OCI-LY7 (cell line): ENCODE measurements around the gene EXOC6B. TPM values are rescaled to one million over a fixed set of nuclear protein-coding genes. Genes with fewer than 3 reads are reported as not detected.

Experiments
- BruUV-seq: library from RNA; stranded (reverse); fragments of 400-500 nt; replicated peaks from 2 replicates; lab custom pipeline; 2021; lab: Mats Ljungman, UMichigan
- CTCF ChIA-PET: fragments of 300-600 bp; sonication (Branson Sonifier 250); formaldehyde crosslinking; loops from one replicate; lab custom pipeline; 2022; ENCODE audit warnings: antibody characterized with exemption; ENCODE audit not compliant: unreplicated experiment; lab: Charles Lee
- POLR2A ChIA-PET: fragments of 300-600 bp; sonication (Branson Sonifier 250); formaldehyde crosslinking; loops from one replicate; lab custom pipeline; 2022; ENCODE audit warnings: antibody characterized with exemption; lab: Charles Lee
- DNase-seq: peaks from one replicate; pipeline ENCODE4 v3.0.0-alpha.2; 2015; ENCODE audit warnings: low spot score
- H2AFZ ChIP-seq: fragments of 200-600 bp; sonication (generic), shearing (Covaris generic); 2 replicates; pipeline ENCODE4 v1.6.1; 2014; ENCODE audit warnings: mild to moderate bottlenecking, antibody characterized with exemption, low read length, moderate library complexity
- H3K27ac ChIP-seq: fragments of 200-600 bp; sonication (generic); 2 replicates; pipeline ENCODE4 v1.5.1; 2014; ENCODE audit warnings: mixed run types, low read depth, mild to moderate bottlenecking, moderate library complexity, low read length, inconsistent platforms; ENCODE audit not compliant: poor library complexity, severe bottlenecking
- H3K36me3 ChIP-seq: fragments of 200-600 bp; sonication (generic); 2 replicates; pipeline ENCODE4 v1.6.1; 2014; ENCODE audit warnings: mild to moderate bottlenecking, antibody characterized with exemption, low read length, moderate library complexity, mixed read lengths; ENCODE audit not compliant: insufficient read depth
- H3K4me1 ChIP-seq: fragments of 200-600 bp; sonication (generic); 2 replicates; pipeline ENCODE4 v1.5.1; 2014; ENCODE audit warnings: mild to moderate bottlenecking, low read length; ENCODE audit not compliant: insufficient read depth, poor library complexity, severe bottlenecking
- H3K4me2 ChIP-seq: fragments of 200-600 bp; sonication (generic); 2 replicates; pipeline ENCODE4 v1.6.1; 2014; ENCODE audit warnings: mild to moderate bottlenecking, low read length
- H3K4me3 ChIP-seq: fragments of 200-600 bp; sonication (generic); 2 replicates; pipeline ENCODE4 v1.5.1; 2014; ENCODE audit warnings: mild to moderate bottlenecking, low read depth, low read length; ENCODE audit not compliant: poor library complexity, severe bottlenecking
- H3K79me2 ChIP-seq: fragments of 200-600 bp; sonication (generic); 2 replicates; pipeline ENCODE4 v1.6.1; 2016; ENCODE audit warnings: low read depth, mild to moderate bottlenecking, low read length, moderate library complexity, mixed read lengths; ENCODE audit not compliant: insufficient read depth
- H3K9me2 ChIP-seq: fragments of 200-600 bp; sonication (generic); 2 replicates; pipeline ENCODE4 v1.6.1; 2016; ENCODE audit warnings: mild to moderate bottlenecking, low read length, mixed read lengths; ENCODE audit not compliant: insufficient read depth
- H3K9me3 ChIP-seq: fragments of 200-600 bp; sonication (generic); 2 replicates; pipeline ENCODE4 v1.6.1; 2014; ENCODE audit warnings: mild to moderate bottlenecking, mixed run types, low read length, mixed read lengths
- H4K20me1 ChIP-seq: fragments of 200-600 bp; sonication (generic); 2 replicates; pipeline ENCODE4 v1.6.1; 2014; ENCODE audit warnings: mild to moderate bottlenecking, antibody characterized with exemption, low read length, moderate library complexity, mixed read lengths; ENCODE audit not compliant: insufficient read depth
- EZH2phosphoT487 ChIP-seq: fragments of 200-600 bp; sonication (generic); IDR thresholded peaks from 2 replicates; pipeline ENCODE4 v1.6.1; 2018; ENCODE audit warnings: low read depth, borderline replicate concordance, mild to moderate bottlenecking, mixed run types, antibody characterized with exemption, low read length, moderate library complexity, mixed read lengths
- intact Hi-C: fragments of 100-400 bp; cut with micrococcal nuclease; formaldehyde crosslinking; loops from one replicate; pipeline ENCODE4 v1.10.0; 2022; ENCODE audit not compliant: unreplicated experiment
- total RNA-seq, 2 experiments: library from RNA; depleted of rRNA in 1 of 2; stranded (reverse); fragments of >200 nt in 1 of 2; shearing (Covaris generic) in 1 of 2; gene quantifications; 2 replicates each; pipeline ENCODE4 v1.2.3, GENCODE V29; 2014 to 2022
- TF ChIP-seq, protein P1 (sequence below): fragments of 200-600 bp; sonication (generic); conservative IDR thresholded peaks from 2 replicates; pipeline ENCODE4 v1.5.1; 2014; ENCODE audit warnings: mild to moderate bottlenecking, antibody characterized with exemption, low read length, moderate library complexity, mixed read lengths

EXOC6B gene
- total RNA-seq, 2 experiments from 2014 or later, result 5.1 TPM; not detected in 1

DNA sequence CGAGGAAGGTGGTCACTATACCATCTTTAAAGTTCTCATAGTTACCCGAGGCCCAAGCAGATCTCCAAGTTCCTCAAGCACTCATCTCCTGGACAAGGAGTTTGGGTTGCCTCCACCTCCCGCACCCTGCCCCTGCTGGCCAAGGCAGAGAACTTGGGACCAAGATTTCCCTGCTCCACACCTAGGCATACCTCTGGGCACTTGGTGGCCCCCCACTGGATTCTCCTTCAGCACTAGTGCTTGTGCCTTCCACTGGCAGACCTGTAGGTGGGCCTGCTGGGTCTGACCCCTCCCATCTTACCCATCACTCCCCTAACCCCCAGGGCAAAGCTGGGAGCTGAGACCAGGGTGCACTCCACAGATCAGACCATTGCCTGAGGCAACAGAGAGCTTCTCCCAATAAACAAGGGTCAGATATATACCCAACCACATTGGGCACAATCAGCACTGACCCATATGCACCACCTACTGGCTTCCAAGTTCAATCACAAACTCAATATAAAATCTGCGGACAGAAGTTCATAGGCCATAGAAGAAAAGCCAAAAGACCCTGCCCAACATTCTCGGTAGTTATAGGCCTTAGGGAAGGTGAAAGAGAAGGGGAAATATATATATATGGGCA is 244.2 kb downstream of the EXOC6B start:
- Histone ChIP-seq H3K36me3 (no peaks in the 10 kb centered on the region), H3K9me2 (no peaks in the 10 kb centered on the region), H2AFZ (no peak overlapping the region), H3K4me2 (no peak overlapping the region), H3K4me1 (no peaks in the 10 kb centered on the region), H4K20me1 (no peaks in the 10 kb centered on the region), H3K9me3 (no peaks in the 10 kb centered on the region), H3K4me3 (no peak overlapping the region), H3K27ac (no peak overlapping the region), H3K79me2 (no peaks in the 10 kb centered on the region)
- TF ChIP-seq, protein P1, sequence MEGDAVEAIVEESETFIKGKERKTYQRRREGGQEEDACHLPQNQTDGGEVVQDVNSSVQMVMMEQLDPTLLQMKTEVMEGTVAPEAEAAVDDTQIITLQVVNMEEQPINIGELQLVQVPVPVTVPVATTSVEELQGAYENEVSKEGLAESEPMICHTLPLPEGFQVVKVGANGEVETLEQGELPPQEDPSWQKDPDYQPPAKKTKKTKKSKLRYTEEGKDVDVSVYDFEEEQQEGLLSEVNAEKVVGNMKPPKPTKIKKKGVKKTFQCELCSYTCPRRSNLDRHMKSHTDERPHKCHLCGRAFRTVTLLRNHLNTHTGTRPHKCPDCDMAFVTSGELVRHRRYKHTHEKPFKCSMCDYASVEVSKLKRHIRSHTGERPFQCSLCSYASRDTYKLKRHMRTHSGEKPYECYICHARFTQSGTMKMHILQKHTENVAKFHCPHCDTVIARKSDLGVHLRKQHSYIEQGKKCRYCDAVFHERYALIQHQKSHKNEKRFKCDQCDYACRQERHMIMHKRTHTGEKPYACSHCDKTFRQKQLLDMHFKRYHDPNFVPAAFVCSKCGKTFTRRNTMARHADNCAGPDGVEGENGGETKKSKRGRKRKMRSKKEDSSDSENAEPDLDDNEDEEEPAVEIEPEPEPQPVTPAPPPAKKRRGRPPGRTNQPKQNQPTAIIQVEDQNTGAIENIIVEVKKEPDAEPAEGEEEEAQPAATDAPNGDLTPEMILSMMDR, result no peak
- TF ChIP-seq EZH2phosphoT487, result no peak
- ChIA-PET CTCF (no interaction called here), POLR2A (no interaction called here)
- no peak for DNase-seq
- intact Hi-C loops, result no loop called here
- BruUV-seq, result no TSS peak

DNA sequence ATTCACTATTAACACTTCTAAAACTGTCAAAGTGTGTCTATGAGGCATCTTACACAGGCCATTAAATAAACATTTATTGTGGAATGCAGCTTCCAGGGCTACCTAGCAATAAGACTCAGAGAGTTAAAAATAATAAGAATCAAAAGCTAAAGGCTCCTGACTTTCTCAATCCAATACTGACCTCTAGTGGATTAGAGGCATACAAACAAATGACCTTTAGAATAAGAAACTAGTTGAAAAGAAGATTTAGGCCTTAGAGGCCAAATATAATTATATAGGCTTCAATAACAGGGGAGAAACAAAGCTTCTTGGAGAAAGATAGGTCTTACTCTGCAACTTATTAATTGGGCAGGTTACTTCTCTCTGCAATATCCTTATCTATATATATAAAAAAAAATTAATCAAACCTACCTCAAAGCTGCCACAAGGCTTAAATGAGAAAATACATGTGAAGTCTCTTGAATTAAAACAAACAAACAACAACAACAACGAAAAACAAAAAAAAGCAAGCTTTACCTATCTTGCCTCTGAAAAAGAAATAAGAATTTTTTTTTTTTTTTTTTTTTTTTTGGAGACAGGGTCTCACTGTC is 246.1 kb downstream of the EXOC6B start:
- H3K9me3 ChIP-seq, result no peaks in the 10 kb centered on the region
- no peak overlapping the region for H3K4me3 ChIP-seq
- CTCF ChIA-PET, result no interaction called here
- H3K4me1 ChIP-seq, result no peaks in the 10 kb centered on the region
- no peaks in the 10 kb centered on the region for H3K9me2 ChIP-seq
- DNase-seq, result peak; percentile 44
- no peaks in the 10 kb centered on the region for H3K36me3 ChIP-seq
- no TSS peak for BruUV-seq
- H4K20me1 ChIP-seq, result no peaks in the 10 kb centered on the region
- no peak overlapping the region for H3K27ac ChIP-seq
- H3K79me2 ChIP-seq, result no peaks in the 10 kb centered on the region
- H2AFZ ChIP-seq, result no peak overlapping the region
- intact Hi-C loops, result loop anchor here (5.0 to 10.0 kb wide), 2 partner anchors 655 to 1032 kb away; no protein-coding TSS in a partner anchor
- TF ChIP-seq, protein P1, result peak; percentile 87
- no peak for TF ChIP-seq EZH2phosphoT487
- no peak overlapping the region for H3K4me2 ChIP-seq
- POLR2A ChIA-PET, result interaction anchor here (0.6 to 0.7 kb wide), 3 partner anchors 42 to 1133 kb away, joined by 3 to 8 read pairs (median 6); no protein-coding TSS in a partner anchor

DNA sequence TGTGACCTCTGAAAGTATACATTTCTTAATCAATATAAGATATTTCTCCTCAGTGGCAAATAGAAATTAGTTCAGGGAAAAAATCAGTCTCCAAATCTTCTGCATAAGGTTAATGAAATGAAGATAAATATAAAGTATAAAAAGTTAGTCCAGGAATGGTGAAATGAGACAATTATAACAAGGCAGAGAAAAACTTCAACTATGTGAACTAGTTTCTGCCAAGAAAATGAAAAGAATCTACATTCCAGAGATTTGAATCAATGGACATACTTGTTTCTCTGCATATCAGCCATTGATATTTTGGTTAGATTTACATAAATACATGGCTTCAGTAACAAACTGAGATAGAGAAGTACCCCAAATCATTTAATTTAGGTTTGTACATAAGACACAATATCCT is 249.0 kb downstream of the EXOC6B start:
- Histone ChIP-seq H3K9me2 (no peaks in the 10 kb centered on the region), H3K4me1 (no peaks in the 10 kb centered on the region), H3K27ac (no peak overlapping the region), H3K79me2 (no peaks in the 10 kb centered on the region), H3K4me2 (no peak overlapping the region), H3K9me3 (no peaks in the 10 kb centered on the region), H2AFZ (no peak overlapping the region), H3K36me3 (no peaks in the 10 kb centered on the region), H4K20me1 (no peaks in the 10 kb centered on the region), H3K4me3 (no peak overlapping the region)
- intact Hi-C loops, result loop anchor here (5.0 to 10.0 kb wide), 2 partner anchors 652 to 1030 kb away; no protein-coding TSS in a partner anchor
- no peak for DNase-seq
- CTCF ChIA-PET, result no interaction called here
- no TSS peak for BruUV-seq
- TF ChIP-seq EZH2phosphoT487, result no peak
- TF ChIP-seq, protein P1, result no peak
- POLR2A ChIA-PET, result interaction anchor here (0.5 to 1.2 kb wide), 2 partner anchors 10 to 28 kb away, joined by 3 read pairs; no protein-coding TSS in a partner anchor
